Measurements from ENCODE around the gene SULT1A1. TPM values are rescaled to one million over a fixed set of nuclear protein-coding genes. Genes with fewer than 3 reads are reported as not detected.
"Not testable (repeated sequence)": the region's sequence is repeated elsewhere in the genome, so short reads cannot be mapped to it uniquely, and the experiment has no call there.

The SULT1A1 gene
- total RNA-seq, 1 donor from 2014 or later = 3.4 TPM

DNA sequence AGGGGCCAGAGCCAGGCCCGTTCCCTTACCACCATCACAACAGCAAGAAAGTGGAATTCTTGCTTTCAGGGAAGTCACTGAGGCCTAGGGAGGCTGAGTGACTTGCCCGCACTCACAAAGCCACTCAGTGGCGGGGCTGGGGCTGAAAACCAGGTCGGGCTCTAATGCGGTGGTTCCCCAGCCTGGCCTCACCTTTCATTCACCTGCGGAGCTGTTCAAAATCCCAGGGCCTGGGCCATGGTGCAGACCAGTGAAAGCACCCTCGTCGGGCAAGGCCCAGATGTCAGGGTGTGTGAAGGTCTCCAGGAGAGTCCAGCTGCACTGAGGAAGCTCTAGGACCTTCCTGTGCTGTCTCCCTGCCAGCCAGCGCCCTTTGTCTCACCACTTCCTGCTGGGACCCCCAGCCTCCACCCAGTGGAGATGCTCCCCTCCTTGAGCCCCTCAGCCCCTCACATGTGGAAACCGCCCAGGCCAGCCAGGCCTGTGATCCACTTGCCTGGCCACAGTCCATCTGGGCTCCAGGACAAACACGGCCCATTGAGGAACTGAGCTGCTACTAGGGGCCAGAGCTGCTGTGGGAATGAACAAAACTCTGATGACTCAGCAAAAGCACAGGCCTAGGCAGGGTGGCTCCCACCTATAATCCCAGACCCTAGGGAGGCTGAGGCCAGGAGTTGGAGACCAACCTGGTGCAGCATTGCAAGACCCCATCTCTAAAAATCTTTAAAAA, 812 bp downstream of the SULT1A1 start:
- not testable (repeated sequence) for DNase-seq (ENCODE audit: low read depth)

- not testable (repeated sequence) for DNase-seq (ENCODE audit: low read depth)
These were observed 1.4 kb downstream of the SULT1A1 start for GRCh38 chr16:28608496-28608808.

DNA sequence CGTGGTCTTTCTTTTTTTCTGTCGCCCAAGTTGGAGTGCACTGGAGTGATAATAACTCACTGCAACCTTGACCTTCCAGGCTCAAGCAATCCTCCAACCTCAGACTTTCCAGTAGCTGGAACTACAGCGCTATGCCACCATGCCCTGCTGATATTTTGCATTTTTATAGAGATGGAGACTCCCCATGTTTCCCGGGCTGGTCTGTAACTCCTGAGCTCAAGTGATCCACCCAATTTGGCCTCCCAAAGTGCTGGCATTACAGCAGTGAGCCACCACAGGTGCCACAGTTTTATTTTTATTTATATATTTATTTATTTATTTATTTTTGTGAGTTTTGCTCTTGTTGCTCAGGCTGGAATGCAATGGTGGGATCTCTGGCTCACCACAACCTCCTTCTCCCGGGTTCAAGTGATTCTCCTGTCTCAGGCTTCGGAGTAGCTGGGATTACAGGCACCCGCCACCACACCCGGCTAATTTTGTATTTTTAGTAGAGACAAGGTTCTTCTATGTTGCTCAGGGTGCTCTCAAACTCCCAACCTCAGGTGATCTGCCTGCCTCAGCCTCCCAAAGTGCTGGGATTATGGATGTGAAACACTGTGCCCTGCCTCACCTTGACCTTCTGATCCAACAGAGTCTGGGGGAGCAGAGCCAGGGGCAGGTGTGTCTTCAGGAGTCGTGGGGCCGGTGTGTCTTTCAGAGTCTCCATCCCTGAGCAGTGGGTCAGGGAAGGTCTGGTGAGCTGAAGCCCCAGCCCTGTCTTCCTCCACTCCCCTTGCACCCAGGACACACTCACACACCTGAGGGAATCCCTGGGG, 2.0 kb downstream of the SULT1A1 start:
- not testable (repeated sequence) for DNase-seq (ENCODE audit: low read depth)

DNA sequence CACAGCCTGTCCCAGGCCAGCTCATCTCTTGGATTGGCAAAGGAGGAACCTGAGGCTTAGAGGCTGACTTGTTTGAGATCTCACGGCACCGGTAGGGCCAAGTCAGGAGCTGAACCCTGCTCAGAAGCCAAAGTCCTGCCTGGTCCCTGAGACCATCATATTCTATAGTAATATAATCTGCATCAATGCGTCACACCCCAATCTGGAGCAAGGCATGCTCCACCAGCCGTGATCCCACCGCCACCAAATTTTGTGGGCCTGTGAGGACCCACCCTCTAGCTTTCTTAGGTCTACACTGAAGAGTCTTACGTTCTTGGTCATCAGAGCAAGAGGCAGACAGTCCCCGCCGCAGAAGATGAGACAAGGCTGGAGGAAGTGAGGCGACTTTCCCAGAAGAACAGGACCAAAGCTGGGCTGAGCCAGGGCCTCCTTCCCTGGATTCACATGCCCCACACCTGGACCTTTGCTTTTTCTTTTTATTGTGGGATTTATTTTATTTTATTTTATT, 2.7 kb downstream of the SULT1A1 start:
- no peak for DNase-seq (ENCODE audit: low read depth)

DNA sequence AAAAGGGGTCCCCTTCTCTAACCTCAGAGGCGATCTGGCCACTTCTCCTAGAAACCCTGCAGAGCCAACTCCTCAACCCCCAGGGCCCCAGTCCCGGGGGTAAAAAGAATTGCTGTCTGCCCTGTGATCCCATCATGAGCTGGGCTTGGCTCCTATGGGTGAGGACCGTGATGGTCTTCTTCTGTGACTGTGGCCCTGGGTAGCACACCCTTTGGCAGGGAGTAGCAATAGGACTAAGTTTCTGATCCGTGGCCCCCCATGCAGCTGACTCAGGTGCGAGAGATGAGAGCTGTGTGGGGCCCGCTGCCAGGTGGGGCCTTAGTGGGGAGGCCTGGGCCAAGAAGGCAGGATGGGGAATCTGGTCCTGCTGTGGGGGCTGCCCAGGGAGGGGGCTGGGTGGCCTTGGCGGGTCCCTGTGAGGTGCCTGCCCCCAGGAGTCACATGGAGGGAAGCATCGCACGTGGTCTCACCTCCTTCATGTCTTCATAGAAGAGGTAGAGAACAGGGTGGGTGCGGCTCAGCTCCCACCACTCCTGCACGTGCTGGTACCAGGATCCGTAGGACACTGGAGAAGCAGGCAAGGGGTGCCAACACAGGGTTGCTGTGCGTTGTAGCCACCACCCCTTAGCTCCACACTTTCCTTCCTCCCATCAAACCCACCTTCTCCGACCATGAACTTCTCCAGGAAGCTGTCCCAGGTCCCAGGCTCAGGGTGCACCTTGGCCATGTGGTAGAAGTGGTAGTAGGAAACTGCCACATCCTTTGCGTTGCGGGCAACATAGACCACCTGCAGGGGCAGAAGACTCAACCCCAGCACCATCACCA, 3.3 kb downstream of the SULT1A1 start:
- no peak for DNase-seq (ENCODE audit: low read depth)

DNA sequence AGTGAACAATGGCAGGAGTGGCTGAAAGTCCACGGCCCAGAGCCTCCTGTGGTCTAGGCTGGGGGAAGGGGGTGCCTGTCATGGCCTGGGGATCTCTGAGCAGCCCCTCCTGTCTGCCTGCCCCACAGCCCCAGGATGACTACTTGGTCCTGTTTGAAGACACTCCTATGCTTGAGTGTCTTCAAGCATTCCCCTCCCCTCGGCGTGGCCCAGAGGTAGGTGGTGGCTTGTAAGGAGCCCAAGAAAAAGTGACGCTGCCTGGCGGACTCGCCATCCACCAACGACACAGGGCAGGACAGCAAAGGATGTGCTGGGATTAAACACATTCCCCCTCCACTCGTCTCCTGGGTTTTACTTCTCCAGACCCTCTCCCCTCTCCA, 5.7 kb downstream of the SULT1A1 start:
- DNase-seq (ENCODE audit: low read depth) = no peak

- DNase-seq (ENCODE audit: low read depth) = no peak
These were observed 6.3 kb downstream of the SULT1A1 start for GRCh38 chr16:28603381-28604185.

DNA sequence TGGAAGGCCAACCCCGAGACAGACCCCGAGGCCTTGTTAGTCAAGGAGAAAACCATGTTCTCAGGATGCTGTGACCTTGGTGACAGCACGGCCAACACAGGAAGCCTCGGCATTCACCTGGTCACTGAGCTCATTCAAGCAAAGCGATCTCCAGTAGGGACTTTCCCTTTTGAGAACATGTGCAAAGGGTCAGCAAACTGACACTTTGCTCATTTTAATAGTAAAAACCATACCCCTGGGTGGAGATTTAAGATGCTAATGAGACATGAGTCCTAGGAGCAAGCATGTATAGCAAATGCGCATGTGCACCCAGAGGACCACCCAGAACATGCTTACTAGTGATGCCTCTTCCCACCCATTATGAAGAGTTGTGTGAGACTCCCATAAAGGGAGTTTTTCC, 7.3 kb downstream of the SULT1A1 start:
- DNase-seq (ENCODE audit: low read depth) = no peak

DNA sequence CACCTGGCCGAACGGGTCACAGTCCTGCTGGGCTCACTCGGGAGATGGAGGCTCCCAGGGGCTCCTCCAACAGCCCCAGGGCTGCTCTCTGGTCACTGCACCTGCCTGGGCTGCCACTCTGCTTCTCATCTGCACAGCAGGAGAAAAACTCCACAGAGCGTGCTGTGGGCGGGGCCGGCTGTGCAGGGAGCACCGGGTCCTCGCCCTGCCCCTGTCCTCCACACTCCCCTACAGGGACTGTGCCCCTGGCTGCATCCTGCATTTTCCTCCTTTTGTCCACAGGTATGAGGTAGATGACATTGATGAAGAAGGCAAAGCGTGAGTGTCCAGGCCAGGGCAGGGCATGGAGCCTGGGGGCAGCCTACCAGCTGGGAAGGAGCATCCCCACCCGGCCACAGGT, 7.8 kb downstream of the SULT1A1 start:
- DNase-seq (ENCODE audit: low read depth) = not testable (repeated sequence)

DNA sequence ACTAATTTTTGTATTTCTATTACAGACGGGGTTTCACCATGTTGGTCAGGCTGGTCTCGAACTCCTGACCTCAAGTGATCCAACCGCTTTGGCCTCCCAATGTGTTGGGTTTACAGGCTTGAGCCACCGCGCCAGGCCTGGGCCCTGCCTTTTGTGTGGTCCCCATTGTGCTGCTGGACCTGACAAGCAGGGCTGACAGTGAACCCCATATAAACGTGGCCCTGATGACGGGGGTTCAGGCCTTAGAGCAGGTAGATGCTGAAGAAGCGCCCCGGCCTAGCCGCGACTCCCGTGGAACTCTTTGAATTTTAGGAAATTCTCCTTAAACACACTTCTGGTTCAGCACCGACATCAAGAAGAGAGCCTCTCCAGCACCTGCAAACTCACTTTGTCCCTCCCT, 8.3 kb downstream of the SULT1A1 start:
- not testable (repeated sequence) for DNase-seq (ENCODE audit: low read depth)

DNA sequence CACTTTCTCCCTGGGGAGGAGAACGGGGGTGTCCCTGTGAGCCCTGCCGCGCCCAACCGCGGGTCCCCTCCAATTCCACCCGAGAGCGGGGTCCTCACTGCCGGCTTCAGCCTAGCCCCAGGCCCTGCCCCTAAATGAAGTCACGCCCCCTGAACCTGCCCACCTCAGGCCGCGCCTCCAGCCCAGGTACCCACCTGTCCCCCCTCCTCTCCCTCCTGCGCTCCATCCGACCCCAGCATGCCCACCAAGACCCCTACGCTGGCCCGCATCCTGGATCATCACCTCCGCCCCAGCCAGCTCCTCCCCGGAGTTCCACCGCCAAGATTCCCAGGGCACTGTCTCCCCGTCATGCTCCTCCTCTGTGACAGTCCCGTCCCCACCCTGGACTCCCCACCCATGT, 8.9 kb downstream of the SULT1A1 start:
- DNase-seq (ENCODE audit: low read depth) = not testable (repeated sequence)

DNA sequence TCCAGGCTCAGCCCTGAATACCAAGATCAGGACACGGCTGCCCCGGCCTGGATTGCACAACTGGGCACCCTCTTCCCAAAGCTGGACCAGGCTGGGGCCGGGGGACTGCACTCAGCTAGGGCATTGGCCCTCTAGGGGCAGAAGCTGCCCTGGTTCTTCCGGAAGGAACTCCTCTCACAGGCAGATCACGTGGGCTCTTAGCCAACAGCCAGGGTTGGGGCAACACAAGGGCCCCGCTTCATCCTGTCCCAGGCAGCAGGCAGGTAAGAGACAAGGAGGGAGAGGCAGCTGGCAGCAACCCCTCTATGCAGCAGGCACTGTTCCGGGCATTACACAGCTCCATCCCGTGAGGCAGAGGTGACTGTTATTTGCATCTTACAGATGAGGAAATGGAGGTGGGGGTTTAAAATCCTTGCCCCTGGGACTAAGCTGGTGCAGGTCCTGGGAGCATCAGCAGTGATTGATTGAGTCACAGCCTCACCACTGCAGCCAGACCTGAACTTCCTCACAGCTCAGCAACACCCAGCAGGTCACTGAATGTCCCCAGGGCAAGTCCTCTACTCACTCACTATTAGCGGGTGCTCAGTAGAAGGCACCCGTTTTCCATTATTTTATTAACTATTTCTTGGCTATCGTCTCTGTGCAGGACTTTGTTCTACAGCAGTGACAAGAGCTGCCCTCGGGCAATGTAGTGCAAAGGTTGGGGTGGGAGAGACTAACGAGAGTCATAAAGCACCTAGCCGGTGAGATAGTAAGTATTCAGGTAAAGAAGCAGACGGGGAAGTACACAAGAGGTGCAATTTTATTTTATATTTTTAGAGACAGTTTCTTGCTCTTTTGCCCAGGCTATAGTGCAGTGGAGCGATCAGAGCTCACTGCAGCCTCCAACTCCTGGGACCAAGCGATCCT, 10.2 kb downstream of the SULT1A1 start:
- DNase-seq (ENCODE audit: low read depth) = not testable (repeated sequence)

DNA sequence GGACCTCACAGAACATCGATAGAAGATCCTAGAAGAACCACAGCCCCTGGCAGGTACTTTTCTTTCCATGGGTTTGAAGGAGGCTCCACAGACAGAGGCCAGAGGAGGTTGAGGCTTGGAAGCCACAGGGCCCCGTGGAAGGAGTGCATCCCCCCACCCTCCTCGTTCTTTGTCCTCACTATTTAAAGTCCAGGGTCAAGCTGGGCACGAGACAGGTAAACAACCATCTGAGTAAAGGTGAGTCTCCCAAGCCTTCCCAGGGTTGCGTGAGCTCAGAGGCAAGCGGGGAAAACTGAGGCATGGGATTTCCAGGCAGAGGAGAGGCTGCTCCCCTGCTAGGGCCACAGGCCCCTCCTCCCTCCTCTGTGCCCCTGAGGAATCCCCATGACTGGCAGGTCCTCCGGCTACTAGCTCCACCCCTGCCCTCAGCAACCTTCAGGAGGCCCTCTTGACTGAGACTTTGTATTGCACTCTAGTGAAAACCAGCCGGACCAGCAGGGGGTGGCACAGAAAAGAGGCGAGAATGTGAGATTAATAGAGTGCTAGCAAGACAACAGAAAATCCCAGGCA, 12.1 kb downstream of the SULT1A1 start:
- no peak for DNase-seq (ENCODE audit: low read depth)

GRCh38 chr16:28596840-28597691, 12.8 kb downstream of the SULT1A1 start, which contains the start of gene SULT1A2:
Gene SULT1A2 (minus strand): TSS chr16:28597050. CDS start chr16:28595930, 1,120 bp downstream.
- DNase-seq (ENCODE audit: low read depth) = no peak

GRCh38 chr16:28596115-28596630, 13.7 kb downstream of the SULT1A1 start:
- DNase-seq (ENCODE audit: low read depth) = no peak

DNA sequence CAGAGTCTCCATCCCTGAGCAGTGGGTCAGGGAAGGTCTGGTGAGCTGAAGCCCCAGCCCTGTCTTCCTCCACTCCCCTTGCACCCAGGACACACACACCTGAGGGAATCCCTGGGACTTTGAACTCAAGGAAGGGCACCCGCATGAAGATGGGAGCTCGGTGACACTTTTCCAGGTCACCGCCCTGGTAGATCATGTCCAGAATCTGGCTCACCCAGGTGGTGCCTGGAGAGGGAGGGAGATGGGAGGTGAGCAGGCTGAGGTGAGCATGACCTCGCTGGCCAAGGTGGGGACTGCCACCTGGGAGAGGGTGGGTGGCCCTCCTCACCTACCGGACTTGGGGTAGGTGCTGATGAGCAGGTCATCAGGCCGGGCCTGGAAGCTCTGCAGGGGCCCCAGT, 14.4 kb downstream of the SULT1A1 start:
- not testable (repeated sequence) for DNase-seq (ENCODE audit: low read depth)

- no peak for DNase-seq (ENCODE audit: low read depth)
These were observed 16.8 kb downstream of the SULT1A1 start for GRCh38 chr16:28592979-28593553.

DNA sequence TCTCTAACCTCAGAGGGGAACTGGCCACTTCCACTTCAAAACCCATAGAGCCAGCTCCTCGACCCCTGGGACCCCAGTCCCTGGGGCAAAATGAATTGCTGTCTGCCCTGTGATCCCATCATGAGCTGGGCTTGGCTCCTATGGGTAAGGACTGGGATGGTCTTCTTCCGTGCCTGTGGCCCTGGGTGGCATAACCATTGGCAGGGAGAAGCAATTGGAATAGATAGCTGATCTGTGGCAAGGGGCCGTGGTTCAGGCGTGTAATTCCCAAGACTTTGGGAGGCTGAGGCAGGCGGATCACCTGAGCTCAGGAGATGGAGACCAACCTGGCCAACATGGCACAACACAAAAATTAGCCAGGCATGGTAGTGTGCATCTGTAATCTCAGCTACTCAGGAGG, 17.3 kb downstream of the SULT1A1 start:
- DNase-seq (ENCODE audit: low read depth) = no peak
